MM.1S (cell line): ENCODE data around the gene PLEKHA7.

ENCODE experiments used
- DNase-seq: peaks from one replicate; pipeline ENCODE4 v3.0.0-alpha.2; 2015
- H2AFZ ChIP-seq: fragments of 300-600 bp; sonication (generic); 2 replicates; pipeline ENCODE4 v1.6.0; 2016; ENCODE audit warnings: antibody characterized with exemption, low read length
- H3F3A ChIP-seq: fragments of 300-600 bp; sonication (generic); 2 replicates; pipeline ENCODE4 v1.6.1; 2016; ENCODE audit warnings: mild to moderate bottlenecking, antibody characterized with exemption, low read length, moderate library complexity, mixed read lengths; ENCODE audit not compliant: insufficient read depth
- H3K27ac ChIP-seq: fragments of 300-600 bp; sonication (generic); 2 replicates; pipeline ENCODE4 v1.5.1; 2016; ENCODE audit warnings: mild to moderate bottlenecking, low read length
- H3K27me3 ChIP-seq: fragments of 300-600 bp; sonication (generic); replicated peaks from 2 replicates; pipeline ENCODE4 v1.6.0; 2016; ENCODE audit warnings: low read length; ENCODE audit not compliant: insufficient read depth
- H3K36me3 ChIP-seq: fragments of 300-600 bp; sonication (generic); replicated peaks from 2 replicates; pipeline ENCODE4 v1.6.1; 2016; ENCODE audit warnings: mild to moderate bottlenecking, low read length, mixed read lengths; ENCODE audit not compliant: insufficient read depth
- H3K4me1 ChIP-seq: fragments of 300-600 bp; sonication (generic); 2 replicates; pipeline ENCODE4 v1.6.1; 2016; ENCODE audit warnings: low read length, mixed read lengths
- H3K4me2 ChIP-seq: fragments of 300-600 bp; sonication (generic); 2 replicates; pipeline ENCODE4 v1.6.0; 2016; ENCODE audit warnings: low read depth, low read length
- H3K4me3 ChIP-seq: fragments of 300-600 bp; sonication (generic); 2 replicates; pipeline ENCODE4 v1.5.1; 2016; ENCODE audit warnings: low read length, mixed read lengths
- H3K79me2 ChIP-seq: fragments of 300-600 bp; sonication (generic); 2 replicates; pipeline ENCODE4 v1.6.1; 2016; ENCODE audit warnings: mixed run types, low read length, mixed read lengths
- H3K9ac ChIP-seq: fragments of 300-600 bp; sonication (generic); 2 replicates; pipeline ENCODE4 v1.6.1; 2016; ENCODE audit warnings: low read length, mixed read lengths
- H3K9me2 ChIP-seq: fragments of 300-600 bp; sonication (generic); replicated peaks from 2 replicates; pipeline ENCODE4 v1.6.1; 2016; ENCODE audit warnings: mild to moderate bottlenecking, low read length, mixed read lengths; ENCODE audit not compliant: insufficient read depth
- H3K9me3 ChIP-seq: fragments of 300-600 bp; sonication (generic); replicated peaks from 2 replicates; pipeline ENCODE4 v1.6.1; 2016; ENCODE audit warnings: mild to moderate bottlenecking, low read length, mixed read lengths; ENCODE audit not compliant: insufficient read depth
- H4K20me1 ChIP-seq: fragments of 300-600 bp; sonication (generic); 2 replicates; pipeline ENCODE4 v1.6.1; 2016; ENCODE audit warnings: mild to moderate bottlenecking, low read length, moderate library complexity, mixed read lengths; ENCODE audit not compliant: insufficient read depth
- EZH2 ChIP-seq: fragments of 300-600 bp; sonication (generic); optimal IDR thresholded peaks from 2 replicates; pipeline ENCODE3; 2017; ENCODE audit warnings: low read depth, mild to moderate bottlenecking, antibody characterized with exemption, low read length, mixed read lengths
- EZH2phosphoT487 ChIP-seq: fragments of 300-600 bp; sonication (generic); IDR thresholded peaks from 2 replicates; pipeline ENCODE4 v1.6.1; 2018; ENCODE audit warnings: antibody characterized with exemption, low read length
- TF ChIP-seq, protein P1 (sequence below): fragments of 300-600 bp; sonication (generic); IDR thresholded peaks from 2 replicates; pipeline ENCODE4 v1.5.1; 2016; ENCODE audit warnings: antibody characterized with exemption, low read length, mixed read lengths

Gene PLEKHA7

DNA sequence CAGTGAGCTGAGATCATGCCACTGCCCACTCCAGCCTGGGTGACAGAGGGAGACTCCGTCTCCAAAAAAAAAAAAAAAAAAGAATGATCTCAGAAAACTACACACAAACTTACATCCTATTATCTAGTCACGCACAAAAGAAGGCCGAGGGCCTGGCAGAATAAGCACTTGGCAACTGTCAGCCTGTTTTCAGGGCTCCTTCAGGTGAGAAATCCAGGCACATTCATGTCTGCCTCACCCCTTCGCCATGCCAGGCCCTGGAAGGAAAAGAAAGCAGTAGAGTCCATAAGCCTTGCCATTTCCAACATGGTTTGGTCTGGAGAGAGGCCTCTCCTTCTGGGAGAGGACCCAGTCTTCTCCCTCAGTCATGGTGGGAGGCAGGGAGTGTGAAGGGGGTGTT, 244.8 kb downstream of the PLEKHA7 start:
- no peak for DNase-seq
- TF ChIP-seq EZH2phosphoT487, result no peak
- TF ChIP-seq EZH2, result no peak
- TF ChIP-seq, protein P1, sequence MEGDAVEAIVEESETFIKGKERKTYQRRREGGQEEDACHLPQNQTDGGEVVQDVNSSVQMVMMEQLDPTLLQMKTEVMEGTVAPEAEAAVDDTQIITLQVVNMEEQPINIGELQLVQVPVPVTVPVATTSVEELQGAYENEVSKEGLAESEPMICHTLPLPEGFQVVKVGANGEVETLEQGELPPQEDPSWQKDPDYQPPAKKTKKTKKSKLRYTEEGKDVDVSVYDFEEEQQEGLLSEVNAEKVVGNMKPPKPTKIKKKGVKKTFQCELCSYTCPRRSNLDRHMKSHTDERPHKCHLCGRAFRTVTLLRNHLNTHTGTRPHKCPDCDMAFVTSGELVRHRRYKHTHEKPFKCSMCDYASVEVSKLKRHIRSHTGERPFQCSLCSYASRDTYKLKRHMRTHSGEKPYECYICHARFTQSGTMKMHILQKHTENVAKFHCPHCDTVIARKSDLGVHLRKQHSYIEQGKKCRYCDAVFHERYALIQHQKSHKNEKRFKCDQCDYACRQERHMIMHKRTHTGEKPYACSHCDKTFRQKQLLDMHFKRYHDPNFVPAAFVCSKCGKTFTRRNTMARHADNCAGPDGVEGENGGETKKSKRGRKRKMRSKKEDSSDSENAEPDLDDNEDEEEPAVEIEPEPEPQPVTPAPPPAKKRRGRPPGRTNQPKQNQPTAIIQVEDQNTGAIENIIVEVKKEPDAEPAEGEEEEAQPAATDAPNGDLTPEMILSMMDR, result no peak
- no peaks in the 10 kb centered on the region for H3K27me3 ChIP-seq

DNA sequence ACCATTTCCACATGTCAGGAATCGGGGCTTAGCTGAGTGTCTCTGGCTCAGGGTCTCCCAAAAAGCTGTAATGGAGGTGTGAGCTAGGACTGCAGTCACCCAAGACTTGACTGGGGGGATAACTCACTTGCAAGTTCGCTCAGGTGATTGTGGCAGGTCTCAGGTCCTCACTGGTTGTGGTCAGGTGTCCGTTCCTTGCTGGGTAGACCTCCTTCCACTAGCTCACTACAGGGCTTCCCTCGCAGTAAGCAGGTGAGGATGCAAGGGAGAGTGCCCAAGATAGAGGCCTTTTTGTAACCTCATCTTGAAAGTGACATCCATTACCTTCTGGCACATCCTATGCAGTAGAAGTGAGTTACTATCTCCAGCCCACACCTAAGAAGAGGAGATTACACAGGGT, 246.3 kb downstream of the PLEKHA7 start:
- Histone ChIP-seq H2AFZ (no peak overlapping the region), H3K9me2 (no peaks in the 10 kb centered on the region), H3K4me1 (peaks cover 6% of the 10 kb centered on the region), H3K27me3 (no peaks in the 10 kb centered on the region), H3F3A (no peaks in the 10 kb centered on the region), H3K9ac (no peak overlapping the region), H3K27ac (no peak overlapping the region), H4K20me1 (no peaks in the 10 kb centered on the region), H3K9me3 (no peaks in the 10 kb centered on the region), H3K4me2 (no peak overlapping the region), H3K79me2 (no peaks in the 10 kb centered on the region), H3K36me3 (no peaks in the 10 kb centered on the region), H3K4me3 (no peak overlapping the region)
- no peak for DNase-seq
- TF ChIP-seq, protein P1, result no peak
- TF ChIP-seq EZH2 (no peak), EZH2phosphoT487 (no peak)

More for the DNA sequence above, 244.8 kb downstream of the PLEKHA7 start:
- H3K9ac ChIP-seq, result no peak overlapping the region
- no peak overlapping the region for H3K27ac ChIP-seq
- H2AFZ ChIP-seq, result no peak overlapping the region
- H3K4me2 ChIP-seq, result no peak overlapping the region
- no peaks in the 10 kb centered on the region for H3F3A ChIP-seq
- H3K4me3 ChIP-seq, result no peak overlapping the region
- H3K9me3 ChIP-seq, result no peaks in the 10 kb centered on the region
- H3K4me1 ChIP-seq, result peaks cover 6% of the 10 kb centered on the region
- no peaks in the 10 kb centered on the region for H3K9me2 ChIP-seq
- H3K36me3 ChIP-seq, result no peaks in the 10 kb centered on the region
- no peaks in the 10 kb centered on the region for H4K20me1 ChIP-seq
- no peaks in the 10 kb centered on the region for H3K79me2 ChIP-seq

DNA sequence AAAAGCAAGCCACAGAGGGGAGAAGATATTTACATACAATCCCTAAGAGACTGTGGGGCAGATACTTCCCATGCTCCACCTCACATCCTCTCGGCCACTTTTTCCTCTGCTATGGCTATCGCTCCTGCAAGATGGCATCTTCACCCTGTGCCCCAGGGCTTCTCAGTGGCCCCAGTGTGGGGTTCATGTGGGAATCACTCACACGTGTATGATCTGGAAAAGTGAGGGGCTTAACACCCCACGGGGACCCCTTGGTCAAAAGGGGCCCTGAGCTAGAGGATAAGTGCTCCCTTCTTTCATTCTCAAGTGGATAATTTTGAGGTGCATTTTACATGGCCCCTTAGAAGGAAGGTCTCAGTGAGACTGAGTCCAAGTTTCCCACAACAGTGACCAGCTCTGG, 247.1 kb downstream of the PLEKHA7 start:
- Histone ChIP-seq H3K36me3 (no peaks in the 10 kb centered on the region), H3K9me2 (no peaks in the 10 kb centered on the region), H3K27ac (no peak overlapping the region), H4K20me1 (no peaks in the 10 kb centered on the region), H3K79me2 (no peaks in the 10 kb centered on the region), H3K4me2 (no peak overlapping the region), H3K4me1 (peaks cover 6% of the 10 kb centered on the region), H3K9ac (no peak overlapping the region), H3K9me3 (no peaks in the 10 kb centered on the region), H3F3A (no peaks in the 10 kb centered on the region), H2AFZ (no peak overlapping the region), H3K4me3 (no peak overlapping the region), H3K27me3 (no peaks in the 10 kb centered on the region)
- TF ChIP-seq EZH2, result no peak
- TF ChIP-seq, protein P1, result no peak
- no peak for TF ChIP-seq EZH2phosphoT487
- DNase-seq, result no peak
